Small intestine (tissue), 7 donors: ENCODE results near the gene MOB2. TPM values are rescaled to one million over a fixed set of nuclear protein-coding genes. Genes with fewer than 3 reads are reported as not detected.
A peak's percentile ranks its signal among the peaks of the same experiment; 100 is the strongest.

Source experiments
- DNase-seq, 2 donors: peaks; one replicate each; pipeline versions ENCODE4 v3.0.0 to v3.0.0-alpha.2; 2013
- FAIRE-seq: peaks from 2 replicates; lab custom pipeline; 2012; peaks lifted over from hg19 to GRCh38; lab: Jason Lieb, UNC
- H3K27ac ChIP-seq, 3 donors: one replicate each; pipeline ENCODE4 v1.5.1; 2013; ENCODE audit warnings: low read length in 2 of 3, mild to moderate bottlenecking in 2 of 3, control low read depth in 1 of 3, inconsistent platforms in 1 of 3, low read depth in 1 of 3, moderate library complexity in 1 of 3
- H3K27me3 ChIP-seq, 3 donors: one replicate each; pipeline ENCODE4 v1.6.1; 2013; ENCODE audit warnings: low read length in 3 of 3, inconsistent platforms in 1 of 3; ENCODE audit not compliant: control insufficient read depth in 3 of 3, insufficient read depth in 3 of 3
- H3K36me3 ChIP-seq, 3 donors: one replicate each; pipeline ENCODE4 v1.6.1; 2013; ENCODE audit warnings: low read length in 3 of 3, inconsistent platforms in 1 of 3, low read depth in 1 of 3, mild to moderate bottlenecking in 1 of 3, moderate library complexity in 1 of 3; ENCODE audit not compliant: control insufficient read depth in 3 of 3, insufficient read depth in 2 of 3
- H3K4me1 ChIP-seq, 3 donors: one replicate each; pipeline ENCODE4 v1.6.1; 2013; ENCODE audit warnings: low read length in 2 of 3, inconsistent platforms in 1 of 3, low read depth in 1 of 3, mild to moderate bottlenecking in 1 of 3, moderate library complexity in 1 of 3; ENCODE audit not compliant: control insufficient read depth in 3 of 3, insufficient read depth in 2 of 3
- H3K4me3 ChIP-seq, 3 donors: one replicate each; pipeline ENCODE4 v1.5.1; 2013; ENCODE audit warnings: low read length in 3 of 3, control low read depth in 1 of 3, inconsistent platforms in 1 of 3, low read depth in 1 of 3, mild to moderate bottlenecking in 1 of 3, moderate library complexity in 1 of 3
- H3K9me3 ChIP-seq, 2 donors: one replicate each; pipeline ENCODE4 v1.6.1; 2013; ENCODE audit warnings: low read depth in 1 of 2, low read length in 1 of 2; ENCODE audit not compliant: control insufficient read depth in 2 of 2, insufficient read depth in 1 of 2
- WGBS, 3 donors: extraction: QIAGEN DNeasy Blood & Tissue Kit; methylation state at CpG; one replicate each; pipeline ENCODE4 v1.1.7; 2013; 5-methylcytosine and 5-hydroxymethylcytosine counted together
- polyA plus RNA-seq, 4 donors: library from polyadenylated mRNA; stranded (reverse) in 3 of 4; unstranded in 1 of 4; fragments of 200-250 nt in 3 of 4; fragments of 120-200 nt in 1 of 4; gene quantifications; one replicate each; pipeline versions ENCODE4 v1.2.1 to v1.2.3, GENCODE V29; 2013
- donor health status: healthy with polysubstance abuse.
- donor health status: control.
- donor health status: control.
- donor health status: Bipolar disorder and iron deficiency.
- donor health status: healthy.

The MOB2 gene
- polyA plus RNA-seq, 4 donors, result 28.3 to 48.6 (median 42.0) TPM

DNA sequence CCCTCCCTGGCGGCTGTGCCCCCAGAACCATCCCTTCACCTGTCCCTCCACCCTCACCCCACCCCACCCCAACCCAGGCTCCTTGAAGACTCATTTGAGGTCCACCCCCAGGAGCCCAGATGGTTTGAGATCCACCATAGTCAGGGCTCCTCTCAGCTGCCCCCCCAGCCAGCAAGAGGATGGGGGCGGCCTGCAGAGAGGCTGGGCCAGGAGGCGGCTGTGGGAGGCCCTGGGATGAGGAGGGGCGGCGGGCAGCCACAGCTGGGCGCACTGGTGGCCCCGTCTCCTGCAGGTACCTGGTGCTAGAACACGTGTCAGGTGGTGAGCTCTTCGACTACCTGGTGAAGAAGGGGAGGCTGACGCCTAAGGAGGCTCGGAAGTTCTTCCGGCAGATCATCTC lies 46.1 kb downstream of the MOB2 start:
- no peak for DNase-seq
- FAIRE-seq, result no peak
- Histone ChIP-seq H3K4me3 (no peak overlapping the region), H3K9me3 (no peaks in the 10 kb centered on the region), H3K36me3 (peaks cover 0 to 4% (median 0%) of the 10 kb centered on the region in 3 donors), H3K27me3 (no peaks in the 10 kb centered on the region), H3K4me1 (peaks cover 0 to 42% (median 0%) of the 10 kb centered on the region in 3 donors), H3K27ac (no peak overlapping the region)
- WGBS, 3 donors, result 78 to 87% (median 86%) methylated on average over 6 to 12 of the region's 12 CpGs

DNA sequence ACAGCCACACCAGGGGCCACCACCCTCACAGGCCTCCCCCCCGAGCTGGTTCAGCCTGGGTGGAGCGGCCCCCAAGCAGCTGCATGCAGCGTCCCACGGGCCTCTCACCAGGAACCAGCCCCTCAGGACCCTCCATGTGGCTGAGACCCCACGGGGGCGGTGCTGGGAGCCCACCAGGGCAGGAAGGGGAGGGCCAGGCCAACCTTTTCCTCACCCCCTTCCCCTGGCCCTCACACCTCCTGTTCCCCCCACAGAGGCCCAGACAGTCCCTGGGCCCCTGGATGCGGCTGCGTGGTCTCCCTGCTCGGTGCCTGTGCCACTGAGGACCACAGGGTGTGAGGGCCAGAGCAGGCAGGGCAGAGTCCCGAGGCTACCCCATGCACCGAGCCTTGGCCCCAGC lies 46.5 kb downstream of the MOB2 start:
- WGBS, 3 donors, result 68 to 79% (median 74%) methylated on average over 9 to 11 of the region's 11 CpGs
- no peaks in the 10 kb centered on the region for H3K27me3 ChIP-seq

DNA sequence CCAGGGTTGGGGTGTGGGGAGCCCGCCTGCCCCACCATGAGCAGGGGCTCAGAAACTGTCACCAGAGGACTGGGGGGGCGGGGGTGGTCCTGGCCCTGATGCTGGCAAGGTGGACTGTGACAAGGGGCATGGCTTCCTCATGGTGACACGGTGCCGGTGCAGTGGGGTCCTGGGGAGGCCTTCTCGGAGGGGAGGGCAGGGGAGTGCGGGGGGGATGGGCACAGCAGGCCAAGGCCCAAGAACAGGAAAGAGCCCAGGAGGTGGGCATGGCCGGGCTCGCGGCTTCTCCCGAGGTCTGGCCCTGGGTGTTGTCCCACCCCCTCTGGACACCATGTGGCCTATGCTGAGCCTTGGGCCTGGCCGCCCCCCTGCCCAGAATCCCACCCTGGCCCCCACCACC lies 47.2 kb downstream of the MOB2 start:
- Histone ChIP-seq H3K4me3 (no peak overlapping the region), H3K36me3 (peaks cover 0 to 2% (median 0%) of the 10 kb centered on the region in 3 donors), H3K27me3 (no peaks in the 10 kb centered on the region), H3K27ac (no peak overlapping the region), H3K9me3 (no peaks in the 10 kb centered on the region), H3K4me1 (peaks cover 0 to 43% (median 0%) of the 10 kb centered on the region in 3 donors)
- WGBS, 3 donors, result 67 to 79% (median 79%) methylated on average over 9 to 11 of the region's 11 CpGs
- FAIRE-seq (no peak), DNase-seq (no peak)

More for the DNA sequence above, 46.5 kb downstream of the MOB2 start:
- Histone ChIP-seq H3K36me3 (peaks cover 0 to 3% (median 0%) of the 10 kb centered on the region in 3 donors), H3K9me3 (no peaks in the 10 kb centered on the region), H3K4me3 (no peak overlapping the region), H3K4me1 (peaks cover 0 to 43% (median 0%) of the 10 kb centered on the region in 3 donors), H3K27ac (no peak overlapping the region)
- FAIRE-seq, result no peak
- DNase-seq, result no peak

DNA sequence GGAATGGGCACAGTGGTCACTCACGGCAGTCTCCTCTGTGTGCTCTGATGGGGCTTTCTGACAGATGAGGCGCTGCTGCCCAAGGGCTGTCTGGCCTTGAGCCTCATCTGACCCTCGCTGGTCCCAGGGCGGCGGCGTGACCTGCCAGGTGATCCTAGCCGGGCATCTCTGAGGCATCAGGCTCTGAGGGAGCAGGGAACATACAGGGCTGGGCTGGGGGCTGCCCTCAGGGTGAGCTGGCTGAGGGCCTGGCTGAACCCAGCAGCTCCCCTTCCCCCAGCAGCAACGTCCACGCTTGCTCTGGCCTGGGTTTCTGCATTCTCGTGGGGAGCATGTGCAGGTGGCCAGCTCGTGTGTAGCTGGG lies 47.6 kb downstream of the MOB2 start:
- FAIRE-seq, result no peak
- WGBS, 3 donors, result 55 to 77% (median 65%) methylated on average over 11 of the region's 11 CpGs

DNA sequence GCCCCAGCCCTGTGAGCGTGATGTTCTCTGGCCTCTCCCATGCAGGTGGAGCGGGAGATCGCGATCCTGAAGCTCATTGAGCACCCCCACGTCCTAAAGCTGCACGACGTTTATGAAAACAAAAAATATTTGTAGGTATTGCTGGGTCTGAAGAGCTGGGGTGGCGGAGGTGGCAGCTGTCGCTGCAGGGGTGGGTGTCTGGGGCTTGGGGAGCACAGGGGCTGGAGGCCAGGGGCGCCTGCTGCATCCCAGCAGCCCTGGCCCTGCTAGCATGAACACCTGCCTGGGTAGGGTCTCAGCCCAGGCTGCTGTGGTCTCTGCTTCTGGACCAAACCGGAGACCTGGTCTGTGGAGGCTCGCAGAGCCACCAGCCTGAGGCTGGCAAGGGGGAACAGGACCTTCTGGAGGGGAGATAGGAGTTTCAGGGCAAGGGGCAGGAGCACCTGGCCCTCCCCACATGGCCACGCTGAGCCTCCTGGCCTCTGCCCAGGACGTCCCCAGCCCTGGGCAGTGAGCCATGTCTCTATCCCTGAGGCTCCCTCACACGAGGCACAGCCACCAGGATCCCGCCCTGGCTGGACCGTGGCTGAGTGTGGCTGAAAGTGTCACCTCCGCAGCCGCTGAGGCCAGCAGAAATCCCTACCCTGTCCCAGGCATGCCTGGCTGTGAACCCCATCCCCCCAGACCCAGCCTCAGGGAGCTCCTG lies 48.2 kb downstream of the MOB2 start:
- no peaks in the 10 kb centered on the region for H3K27me3 ChIP-seq
- no peak for FAIRE-seq

More for the DNA sequence above, 47.6 kb downstream of the MOB2 start:
- Histone ChIP-seq H3K36me3 (peaks cover 0 to 2% (median 0%) of the 10 kb centered on the region in 3 donors), H3K27ac (peak overlapping the region in 1 of 3 donors; percentile 91), H3K9me3 (no peaks in the 10 kb centered on the region), H3K4me3 (no peak overlapping the region), H3K27me3 (no peaks in the 10 kb centered on the region), H3K4me1 (peaks cover 0 to 43% (median 0%) of the 10 kb centered on the region in 3 donors)
- no peak for DNase-seq

DNA sequence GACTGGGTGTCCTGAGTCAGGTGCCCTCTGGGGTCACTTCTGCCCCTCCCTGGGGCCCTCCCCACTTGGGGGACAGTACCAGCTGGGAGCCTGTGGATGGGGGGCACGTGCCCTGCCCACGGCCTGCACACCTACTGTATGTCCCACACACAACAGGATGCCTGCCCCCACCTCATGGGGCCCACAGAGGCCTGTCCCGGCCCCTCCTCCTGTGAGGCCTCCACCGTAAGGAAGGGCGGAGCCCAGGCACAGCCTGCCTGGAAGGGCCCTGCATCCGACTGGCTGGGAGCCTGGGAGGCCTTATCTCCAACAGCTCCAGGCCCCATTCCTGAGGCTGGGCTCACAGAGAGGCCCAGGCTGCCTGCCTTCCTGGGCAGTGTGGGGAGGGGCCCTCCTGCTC lies 49.1 kb downstream of the MOB2 start:
- no peaks in the 10 kb centered on the region for H3K27me3 ChIP-seq
- DNase-seq (peak; percentile 37 to 94), FAIRE-seq (no peak)
- peaks cover 0 to 43% (median 0%) of the 10 kb centered on the region in 3 donors for H3K4me1 ChIP-seq
- H3K27ac ChIP-seq, result peak overlapping the region in 1 of 3 donors; percentile 91
- 5 to 33% (median 26%) methylated on average over 5 to 6 of the region's 6 CpGs for WGBS, 3 donors
- peaks cover 0 to 4% of the 10 kb centered on the region in 2 donors for H3K9me3 ChIP-seq
- peak overlapping the region in 1 of 3 donors; percentile 8 for H3K4me3 ChIP-seq
- H3K36me3 ChIP-seq, result no peaks in the 10 kb centered on the region

More for the DNA sequence above, 48.2 kb downstream of the MOB2 start:
- Histone ChIP-seq H3K9me3 (peaks cover 0 to under 1% of the 10 kb centered on the region in 2 donors), H3K4me1 (peaks cover 0 to 43% (median 0%) of the 10 kb centered on the region in 3 donors), H3K4me3 (no peak overlapping the region), H3K36me3 (no peaks in the 10 kb centered on the region), H3K27ac (peak overlapping the region in 1 of 3 donors; percentile 91)
- 34 to 59% (median 35%) methylated on average over 19 of the region's 19 CpGs for WGBS, 3 donors
- DNase-seq, result peak in 1 of 2 donors; percentile 33

DNA sequence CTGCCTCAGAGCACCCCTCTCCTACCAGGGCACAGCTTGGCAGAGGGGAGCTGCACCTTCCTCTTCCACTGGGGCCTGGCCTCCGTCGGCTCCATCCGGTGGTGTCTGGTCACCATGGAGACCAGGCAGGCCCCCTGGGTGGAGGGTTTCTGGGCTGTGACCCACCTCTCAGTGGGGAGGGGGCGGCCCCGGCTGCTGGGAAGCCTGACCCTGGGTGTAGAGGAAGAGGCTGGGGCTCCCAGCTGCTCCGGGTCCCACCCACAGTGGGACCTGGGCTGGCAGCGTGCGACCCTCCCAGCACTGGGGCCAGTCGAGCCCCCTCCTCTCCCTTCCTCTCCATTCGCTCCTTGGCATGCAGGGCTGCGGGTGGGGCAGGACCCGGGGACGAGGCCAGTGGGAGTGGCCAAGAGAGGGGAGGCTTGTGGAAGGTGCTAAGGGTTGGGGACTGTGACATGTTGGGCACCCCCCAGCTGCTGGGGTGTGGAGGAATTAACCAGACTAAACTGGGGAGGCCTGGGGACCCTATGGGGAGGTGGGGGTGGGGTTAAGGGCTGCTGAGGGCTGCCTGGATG lies 50.0 kb downstream of the MOB2 start:
- peak in 1 of 2 donors; percentile 55 for DNase-seq
- FAIRE-seq, result no peak
- peak overlapping the region in 1 of 3 donors; percentile 27 for H3K4me3 ChIP-seq
- 5 to 10% (median 9%) methylated on average over 7 to 13 of the region's 13 CpGs for WGBS, 3 donors
- peaks cover 0 to 37% (median 0%) of the 10 kb centered on the region in 3 donors for H3K4me1 ChIP-seq
- H3K36me3 ChIP-seq, result no peaks in the 10 kb centered on the region
- no peaks in the 10 kb centered on the region for H3K27me3 ChIP-seq
- peaks cover 0 to 4% of the 10 kb centered on the region in 2 donors for H3K9me3 ChIP-seq
- H3K27ac ChIP-seq, result peak overlapping the region in 1 of 3 donors; percentile 91

DNA sequence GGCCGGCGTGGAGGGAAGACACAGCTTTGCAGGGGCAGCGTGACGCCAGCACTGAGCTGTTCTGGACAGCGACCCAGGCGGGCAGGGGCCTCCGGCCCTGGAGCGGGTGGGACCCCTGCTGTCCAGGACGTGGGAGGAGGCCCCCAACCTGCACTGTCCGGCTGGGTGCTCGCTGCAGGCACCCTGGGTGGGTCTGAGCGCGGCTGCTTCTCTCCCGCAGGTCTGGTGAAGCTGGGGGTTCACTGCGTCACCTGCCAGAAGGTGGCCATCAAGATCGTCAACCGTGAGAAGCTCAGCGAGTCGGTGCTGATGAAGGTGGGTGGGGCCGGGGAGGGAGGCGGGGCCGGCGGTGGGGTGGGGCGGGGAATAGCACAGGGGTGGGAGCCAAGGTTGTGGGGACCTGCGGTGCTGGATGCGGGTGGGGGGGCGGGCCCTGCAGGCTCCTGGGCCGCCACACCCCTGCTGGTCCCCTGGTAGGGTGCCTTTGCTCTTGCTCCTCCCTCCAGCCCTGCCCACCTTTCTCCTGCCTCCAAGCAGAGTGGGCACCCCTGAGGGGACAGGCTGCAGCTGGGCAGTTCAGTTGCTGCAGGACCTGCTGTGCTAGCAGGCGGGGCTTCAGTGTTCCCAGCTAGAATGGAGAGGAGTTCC lies 50.6 kb downstream of the MOB2 start:
- FAIRE-seq (no peak), DNase-seq (peak in 1 of 2 donors; percentile 76)
- no peaks in the 10 kb centered on the region for H3K36me3 ChIP-seq
- peak overlapping the region in 1 of 3 donors; percentile 27 for H3K4me3 ChIP-seq
- peak overlapping the region in 1 of 3 donors; percentile 91 for H3K27ac ChIP-seq
- 6 to 7% (median 6%) methylated on average over 14 to 29 of the region's 29 CpGs for WGBS, 3 donors
- H3K9me3 ChIP-seq, result peaks cover 0 to 4% of the 10 kb centered on the region in 2 donors
- H3K27me3 ChIP-seq, result no peaks in the 10 kb centered on the region
- H3K4me1 ChIP-seq, result peaks cover 0 to 37% (median 0%) of the 10 kb centered on the region in 3 donors
